HEK293T (cell line): ENCODE data around the gene LHX2.

Experiments
- ARNT ChIP-seq: fragments of 450-650 bp; IDR thresholded peaks from 2 replicates; pipeline ENCODE4 v1.6.1; 2017; ENCODE audit warnings: mild to moderate bottlenecking
- BHLHE40 ChIP-seq: fragments of 450-650 bp; IDR thresholded peaks from 2 replicates; pipeline ENCODE4 v1.6.1; 2016; ENCODE audit warnings: mild to moderate bottlenecking, moderate library complexity, borderline replicate concordance
- ELF4 ChIP-seq: fragments of 450-650 bp; IDR thresholded peaks from 2 replicates; pipeline ENCODE4 v1.6.1; 2017; ENCODE audit warnings: antibody characterized with exemption
- FOXA1 ChIP-seq: fragments of 450-650 bp; IDR thresholded peaks from 2 replicates; pipeline ENCODE4 v1.6.1; 2016; ENCODE audit warnings: mild to moderate bottlenecking
- FOXK2 ChIP-seq: fragments of 450-650 bp; IDR thresholded peaks from 2 replicates; pipeline ENCODE4 v1.6.1; 2016; ENCODE audit warnings: mild to moderate bottlenecking
- FOXM1 ChIP-seq: fragments of 450-650 bp; IDR thresholded peaks from 2 replicates; pipeline ENCODE4 v1.6.1; 2017; ENCODE audit warnings: mild to moderate bottlenecking, borderline replicate concordance
- HDGF ChIP-seq: fragments of 450-650 bp; IDR thresholded peaks from 2 replicates; pipeline ENCODE4 v1.6.1; 2017; ENCODE audit warnings: antibody characterized with exemption, borderline replicate concordance
- L3MBTL2 ChIP-seq: fragments of 450-650 bp; conservative IDR thresholded peaks from 2 replicates; pipeline ENCODE4 v1.6.1; 2016; ENCODE audit warnings: mild to moderate bottlenecking
- PKNOX1 ChIP-seq: fragments of 450-650 bp; IDR thresholded peaks from 2 replicates; pipeline ENCODE4 v1.6.1; 2016
- SP1 ChIP-seq: fragments of 450-650 bp; IDR thresholded peaks from 2 replicates; pipeline ENCODE4 v1.6.1; 2017
- ZNF384 ChIP-seq: fragments of 450-650 bp; IDR thresholded peaks from 2 replicates; pipeline ENCODE4 v1.6.1; 2016

GRCh38 chr9:124007565-124008302 is 3.8 kb upstream of the LHX2 start:
- TF ChIP-seq HDGF (no peak), ARNT (no peak), FOXM1 (no peak), FOXK2 (no peak), BHLHE40 (no peak), SP1 (no peak), L3MBTL2 (no peak), ELF4 (no peak), ZNF384 (no peak), FOXA1 (no peak), PKNOX1 (no peak)
